SK-N-DZ (cell line): Measurements from ENCODE around the gene MEIOSIN.
"Not testable (repeated sequence)": the region's sequence is repeated elsewhere in the genome, so short reads cannot be mapped to it uniquely, and the experiment has no call there.

Experiments used
- DNase-seq: peaks from one replicate; pipeline ENCODE4 v3.0.0-alpha.2; 2015; ENCODE audit warnings: low spot score

The MEIOSIN gene

GRCh38 chr19:45717983-45718650, 15.1 kb upstream of the MEIOSIN start:
- no peak for DNase-seq

DNA sequence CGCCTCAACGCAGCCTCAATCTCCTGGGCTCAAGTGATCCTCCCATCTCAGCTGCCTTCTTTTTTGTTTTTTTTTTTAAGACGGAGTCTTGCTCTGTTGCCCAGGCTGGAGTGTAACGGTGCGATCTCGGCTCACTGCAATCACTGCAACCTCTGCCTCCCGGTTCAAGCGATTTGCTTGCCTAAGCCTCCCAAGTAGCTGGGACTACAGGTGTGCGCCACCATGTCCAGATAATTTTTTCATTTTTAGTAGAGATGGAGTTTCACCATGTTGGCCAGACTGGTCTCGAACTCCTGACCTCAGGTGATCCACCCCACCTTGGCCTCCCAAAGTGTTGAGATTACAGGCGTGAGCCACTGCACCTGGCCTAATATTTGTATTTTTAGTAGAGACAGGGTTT, 13.2 kb upstream of the MEIOSIN start:
- not testable (repeated sequence) for DNase-seq

DNA sequence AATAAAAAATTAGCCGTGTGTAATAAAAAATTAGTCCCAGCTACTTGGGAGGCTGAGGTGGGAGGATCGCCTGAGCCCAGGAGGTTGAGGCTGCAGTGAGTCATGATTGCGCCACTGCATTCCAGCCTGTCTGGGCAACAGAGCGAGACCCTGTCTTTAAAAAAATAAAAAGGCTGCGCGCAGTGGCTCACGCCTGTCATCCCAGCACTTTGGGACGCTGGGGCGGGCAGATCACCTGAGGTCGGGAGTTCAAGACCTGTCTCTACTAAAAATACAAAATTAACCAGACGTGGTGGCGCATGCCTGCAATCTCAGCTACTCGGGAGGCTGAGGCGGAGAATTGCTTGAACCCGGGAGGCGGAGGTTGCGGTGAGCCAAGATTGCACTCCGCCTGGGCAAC, 4.6 kb upstream of the MEIOSIN start:
- not testable (repeated sequence) for DNase-seq

DNA sequence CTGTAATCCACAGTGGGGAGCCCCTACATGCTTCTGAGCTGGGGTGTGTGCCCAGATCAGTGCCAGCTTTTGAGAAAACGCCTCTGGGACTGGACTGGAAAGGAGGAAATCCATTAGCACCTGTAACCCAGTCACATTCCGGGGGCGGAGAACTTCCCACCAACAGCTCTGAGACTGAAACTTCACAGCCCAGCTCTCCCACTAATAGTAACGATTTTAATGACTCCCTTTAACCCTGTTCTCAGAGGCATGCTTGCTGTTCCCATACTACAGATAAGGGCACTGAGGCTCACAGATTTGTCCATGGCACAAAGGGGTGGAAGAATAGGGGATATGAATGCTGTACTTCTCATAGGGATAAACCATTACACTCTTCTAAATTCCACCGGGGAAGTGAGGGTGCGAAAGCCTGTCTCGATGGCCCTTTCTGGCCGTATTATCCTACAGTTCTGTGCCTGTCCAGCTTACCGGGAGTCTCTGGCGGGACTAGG, 3.4 kb upstream of the MEIOSIN start:
- DNase-seq, result no peak

GRCh38 chr19:45730368-45731288, 2.6 kb upstream of the MEIOSIN start, which contains the start of gene FBXO46:
Gene FBXO46 (minus strand): TSS chr19:45730896. CDS start chr19:45713495, 17,401 bp downstream.
- peak; percentile 99 for DNase-seq

DNA sequence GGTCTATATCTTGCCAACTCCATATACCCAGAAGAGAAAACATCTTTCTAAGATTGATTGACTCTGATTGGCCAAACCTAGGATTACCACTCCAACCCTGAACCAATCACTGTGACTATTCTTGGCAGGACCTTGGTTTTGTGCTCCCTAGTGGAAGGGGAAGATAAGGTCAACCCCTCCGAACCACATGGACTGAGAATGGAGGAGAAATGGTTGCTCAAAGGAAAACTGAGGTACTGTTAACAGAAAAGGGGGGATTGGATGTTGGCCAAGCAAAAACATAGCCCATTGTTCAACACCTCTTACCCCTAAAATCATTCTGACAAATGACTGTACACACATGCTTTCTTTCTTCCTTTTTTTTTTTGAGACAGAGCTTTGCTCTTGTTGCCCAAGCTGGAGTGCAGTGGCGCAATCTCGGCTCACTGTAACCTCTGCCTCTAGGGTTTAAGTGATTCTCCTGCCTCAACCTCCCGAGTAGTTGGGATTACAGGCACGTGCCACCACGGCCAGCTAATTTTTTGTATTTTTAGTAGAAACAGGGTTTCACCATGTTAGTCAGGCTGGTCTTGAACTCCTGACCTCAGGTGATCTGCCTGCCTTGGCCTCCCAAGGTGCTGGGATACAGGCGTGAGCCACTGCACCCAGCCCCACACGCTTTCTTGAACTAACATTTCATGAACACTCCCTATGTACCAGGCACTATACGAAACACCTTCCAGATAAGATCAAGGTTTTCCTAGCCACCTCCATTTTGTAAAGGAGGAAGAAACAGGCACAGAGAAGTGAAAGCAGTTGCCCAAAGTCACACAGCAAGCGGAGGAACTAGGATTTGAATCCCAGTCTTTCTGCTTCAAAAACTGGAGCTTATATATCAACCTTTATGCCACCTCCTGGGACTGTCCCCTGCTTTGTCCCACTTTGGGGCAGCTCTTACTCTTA, 6.5 kb downstream of the MEIOSIN start:
- DNase-seq, result no peak

DNA sequence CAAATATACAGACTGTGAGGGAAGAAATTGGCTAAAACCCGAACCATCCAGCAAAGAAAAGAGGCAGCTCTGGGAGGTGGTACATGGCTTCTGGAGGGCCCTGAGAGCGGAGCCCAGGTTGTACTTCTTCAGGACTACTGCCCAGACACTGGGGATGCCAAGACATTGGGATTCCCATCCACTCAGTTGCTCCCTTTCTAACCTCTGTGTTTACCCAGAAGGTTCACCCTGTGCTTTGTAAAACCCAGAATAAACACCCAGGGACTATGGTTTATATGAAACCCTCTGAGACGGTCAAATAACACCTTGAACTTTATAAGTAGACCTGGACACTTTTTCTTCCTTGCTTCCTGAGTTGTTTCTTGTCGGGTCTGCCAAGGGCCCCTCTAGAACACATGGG, 9.7 kb downstream of the MEIOSIN start:
- DNase-seq, result no peak

DNA sequence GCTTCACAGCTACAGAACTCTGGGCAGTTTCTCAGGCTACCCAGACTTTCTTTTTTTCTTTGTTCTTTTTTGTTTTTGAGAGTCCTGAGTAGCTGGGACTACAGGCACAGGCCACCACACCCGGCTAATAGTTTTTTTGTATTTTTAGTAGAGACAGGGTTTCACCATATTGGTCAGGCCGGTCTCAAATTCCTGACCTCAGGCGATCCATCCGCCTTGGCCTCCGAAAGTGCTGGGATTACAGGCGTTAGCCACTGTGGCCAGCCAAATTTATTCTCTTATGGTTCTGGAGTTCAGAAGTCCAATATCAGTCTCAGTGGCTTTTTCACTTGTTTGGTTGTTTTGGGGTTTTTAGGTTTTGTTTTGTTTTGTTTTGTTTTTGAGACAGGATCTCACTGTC, 12.4 kb downstream of the MEIOSIN start:
- DNase-seq, result no peak

- DNase-seq, result no peak
Measured at GRCh38 chr19:45746866-45747265, 13.6 kb downstream of the MEIOSIN start.

- DNase-seq, result no peak
Measured at GRCh38 chr19:45747513-45747912, 14.3 kb downstream of the MEIOSIN start.

- DNase-seq, result not testable (repeated sequence)
Measured at GRCh38 chr19:45751483-45751882, 18.2 kb downstream of the MEIOSIN start.

DNA sequence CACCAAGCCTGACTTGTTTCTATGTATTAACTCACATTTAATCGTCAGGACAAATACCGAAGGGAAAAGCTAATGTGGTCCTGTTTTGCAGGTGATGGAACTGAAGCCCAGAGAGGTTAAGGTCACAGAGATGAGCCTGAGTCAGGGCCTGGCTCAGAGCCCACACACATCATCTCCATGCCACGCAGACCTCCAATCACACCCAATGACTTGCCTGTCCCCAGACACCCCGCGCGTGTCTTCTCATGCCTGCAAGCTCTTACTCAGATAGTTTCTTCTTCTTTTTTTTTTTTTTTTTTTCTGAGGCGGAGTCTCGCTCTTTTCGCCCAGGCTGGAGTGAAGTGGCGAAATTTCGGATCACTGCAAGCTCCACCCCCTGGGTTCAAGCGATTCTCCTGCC, 19.4 kb downstream of the MEIOSIN start:
- DNase-seq, result no peak

- no peak for DNase-seq
Measured at GRCh38 chr19:45753548-45753947, 20.3 kb downstream of the MEIOSIN start.

- no peak for DNase-seq
Measured at GRCh38 chr19:45754323-45754722, 21.1 kb downstream of the MEIOSIN start.

DNA sequence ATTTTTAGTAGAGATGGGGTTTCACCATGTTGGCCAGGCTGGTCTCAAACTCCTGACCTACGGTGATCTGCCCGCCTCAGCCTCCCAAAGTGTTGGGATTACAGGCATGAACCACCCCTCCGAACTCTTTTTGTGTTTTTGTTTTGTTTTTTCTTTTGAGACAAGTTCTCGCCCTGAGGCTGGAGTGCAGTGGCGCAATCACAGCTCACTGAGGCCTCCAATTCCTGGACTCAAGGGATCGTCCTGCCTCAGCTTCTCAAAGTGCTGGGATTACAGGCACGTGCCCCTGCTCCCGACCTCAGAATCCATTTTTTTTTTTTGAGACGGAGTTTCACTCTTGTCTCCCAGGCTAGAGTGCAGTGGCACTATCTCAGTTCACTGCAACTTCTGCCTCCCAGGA, 24.5 kb downstream of the MEIOSIN start:
- DNase-seq, result no peak

DNA sequence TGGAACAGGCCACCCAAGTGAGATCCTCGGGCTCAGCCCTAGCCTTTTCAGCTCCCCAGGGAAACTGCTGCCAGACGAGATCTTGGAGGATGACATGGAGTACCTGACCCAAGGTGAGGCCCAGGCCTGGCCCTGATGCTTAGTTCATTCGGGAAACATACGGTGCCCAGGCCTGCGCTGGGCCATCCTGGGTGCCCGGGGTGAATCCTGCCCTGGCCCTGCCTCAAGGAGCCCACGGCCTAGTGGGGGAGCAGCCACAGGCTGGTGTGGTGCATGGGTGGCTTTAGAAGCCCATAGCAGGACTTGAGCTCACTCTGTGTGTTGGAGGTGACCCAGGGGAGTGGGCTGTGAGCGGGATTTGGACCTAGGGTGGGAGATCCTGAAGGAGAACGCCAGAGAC, 25.7 kb downstream of the MEIOSIN start:
- DNase-seq, result no peak

DNA sequence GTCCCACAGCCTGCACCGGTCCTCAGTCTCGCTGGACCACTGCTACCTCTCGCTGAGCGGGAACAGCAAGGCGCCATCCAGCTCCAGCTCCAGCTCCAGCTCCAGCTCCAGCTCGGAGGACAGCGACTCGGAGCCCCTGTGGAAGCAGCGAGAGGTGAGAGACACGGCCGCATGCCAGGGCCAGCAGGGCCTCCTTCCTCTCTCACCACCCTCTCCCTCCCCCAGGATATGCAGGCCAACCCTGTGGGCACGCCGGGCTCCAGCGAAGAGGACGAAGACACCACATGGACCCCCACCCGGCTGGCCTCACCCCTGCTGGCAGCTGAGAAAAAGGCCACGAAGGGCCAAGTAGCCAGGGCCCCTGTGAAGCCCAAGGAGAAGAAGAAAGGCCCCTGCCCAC, 28.5 kb downstream of the MEIOSIN start:
- no peak for DNase-seq

DNA sequence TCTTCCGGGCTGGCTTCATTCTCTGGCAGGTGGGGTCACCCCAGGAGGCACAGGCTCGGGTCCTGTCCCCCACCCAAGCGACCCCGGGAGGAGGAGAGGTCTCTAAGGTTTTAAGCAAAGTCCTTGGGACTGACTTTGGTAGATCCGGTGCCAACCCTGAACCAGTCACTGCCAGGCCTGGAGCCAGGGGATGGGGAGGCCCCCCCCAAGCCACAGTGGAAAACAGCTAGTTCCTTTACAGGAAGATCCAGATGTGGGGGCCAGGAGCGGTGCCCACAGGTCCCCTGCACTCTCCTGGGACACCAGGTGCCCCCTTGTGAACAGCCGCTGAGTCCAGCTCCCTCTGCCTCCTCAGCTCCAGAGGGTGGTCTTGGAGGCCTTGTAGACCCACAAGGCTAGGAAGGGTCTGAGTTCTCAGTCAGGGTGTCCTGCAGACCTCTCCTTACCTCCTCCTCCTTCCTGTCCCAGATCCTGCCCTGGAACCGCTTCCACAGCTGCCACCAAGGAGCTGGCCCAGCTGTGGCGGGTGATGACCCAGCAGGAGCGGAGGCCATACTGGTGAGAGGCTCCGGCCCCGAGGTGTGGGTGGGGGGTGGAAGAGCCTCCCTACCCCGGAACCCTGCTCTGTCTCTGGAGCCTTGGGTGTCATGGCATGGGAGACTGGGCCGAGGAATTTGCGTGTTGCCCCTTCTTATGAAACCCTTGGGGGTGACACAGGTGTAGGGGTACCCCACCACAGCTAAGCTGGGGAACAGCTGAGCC, 29.8 kb downstream of the MEIOSIN start:
- no peak for DNase-seq

- no peak for DNase-seq
Measured at GRCh38 chr19:45763691-45764294, 30.6 kb downstream of the MEIOSIN start.

DNA sequence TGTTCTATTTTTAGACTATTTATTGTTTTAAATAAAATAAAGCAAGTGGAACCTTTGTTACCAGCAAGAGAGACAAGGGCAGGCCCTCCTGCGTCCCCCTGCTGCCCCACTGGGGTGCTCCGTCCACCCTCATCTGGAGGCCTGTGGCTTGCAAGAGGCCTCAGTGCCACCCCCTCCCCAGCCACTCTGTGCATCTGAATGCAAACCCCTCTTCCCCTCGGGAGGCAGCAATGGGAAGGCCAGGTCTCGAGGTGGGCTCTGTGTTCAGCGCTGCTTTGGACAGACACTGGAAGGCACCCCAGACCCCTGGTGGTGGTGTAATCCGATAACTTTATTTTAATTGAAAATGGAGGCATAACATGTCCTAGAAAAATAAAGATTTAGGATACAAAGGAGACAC, 31.2 kb downstream of the MEIOSIN start:
- DNase-seq, result no peak
